Naive thymus-derived CD4-positive, alpha-beta T cell (primary cell): ENCODE data around the gene AGTPBP1. TPM values are rescaled to one million over a fixed set of nuclear protein-coding genes. Genes with fewer than 3 reads are reported as not detected.
"Not testable (repeated sequence)": the region's sequence is repeated elsewhere in the genome, so short reads cannot be mapped to it uniquely, and the experiment has no call there.

Experiments
- ATAC-seq: fragments of 150-1000 bp; cut with Tn5 transposase; 2 replicates; pipeline ENCODE4 v1.10.0; 2021; ENCODE audit warnings: mild to moderate bottlenecking, moderate library complexity
- CTCF ChIA-PET: fragments of 350-600 bp; sonication (Branson Sonifier 250); formaldehyde crosslinking; loops from one replicate; lab custom pipeline; 2021; ENCODE audit warnings: antibody characterized with exemption; lab: Charles Lee
- POLR2A ChIA-PET: fragments of 350-600 bp; sonication (Branson Sonifier 250); formaldehyde crosslinking; loops from one replicate; lab custom pipeline; 2021; ENCODE audit warnings: antibody characterized with exemption, inconsistent platforms; lab: Charles Lee
- DNase-seq, 9 donors: peaks; one replicate each; pipeline versions ENCODE4 v3.0.0 to v3.0.0-alpha.2; 2020 to 2022; ENCODE audit warnings: mixed read lengths in 1 of 9
- H3K27ac ChIP-seq: one replicate; pipeline ENCODE4 v1.7.0; 2013; ENCODE audit warnings: mild to moderate bottlenecking, low read depth, low read length, moderate library complexity
- H3K27me3 ChIP-seq, 2 donors: one replicate each; pipeline ENCODE4 v1.7.0; 2013; ENCODE audit warnings: low read length in 2 of 2, mild to moderate bottlenecking in 2 of 2, moderate library complexity in 2 of 2; ENCODE audit not compliant: control insufficient read depth in 2 of 2, insufficient read depth in 2 of 2
- H3K36me3 ChIP-seq, 3 experiments: 1 replicate in 2 of 3; 2 replicates in 1 of 3; pipeline ENCODE4 v1.7.0; 2013; ENCODE audit warnings: low read length in 3 of 3, mild to moderate bottlenecking in 3 of 3, moderate library complexity in 1 of 3; ENCODE audit not compliant: insufficient read depth in 3 of 3, control insufficient read depth in 2 of 3
- H3K4me1 ChIP-seq, 2 donors: one replicate each; pipeline ENCODE4 v1.7.0; 2013; ENCODE audit warnings: low read length in 2 of 2, mild to moderate bottlenecking in 2 of 2, moderate library complexity in 1 of 2; ENCODE audit not compliant: control insufficient read depth in 2 of 2, insufficient read depth in 2 of 2
- H3K4me3 ChIP-seq: 2 replicates; pipeline ENCODE4 v1.7.0; 2013; ENCODE audit warnings: mild to moderate bottlenecking, low read length
- H3K9me3 ChIP-seq, 3 experiments: 1 replicate in 2 of 3; 2 replicates in 1 of 3; pipeline ENCODE4 v1.7.0; 2013; ENCODE audit warnings: low read length in 3 of 3; ENCODE audit not compliant: control insufficient read depth in 2 of 3
- H3K27ac Mint-ChIP-seq, 9 donors: one replicate each; pipeline ENCODE4 v1.8.0; 2020 to 2022; ENCODE audit warnings: mixed read lengths in 9 of 9, mild to moderate bottlenecking in 8 of 9, moderate library complexity in 5 of 9, inconsistent platforms in 2 of 9
- H3K27me3 Mint-ChIP-seq, 5 donors: one replicate each; pipeline ENCODE4 v1.8.0; 2021 to 2022; ENCODE audit warnings: mixed read lengths in 5 of 5, mild to moderate bottlenecking in 1 of 5
- H3K36me3 Mint-ChIP-seq, 5 donors: one replicate each; pipeline ENCODE4 v1.8.0; 2020 to 2022; ENCODE audit warnings: mixed read lengths in 5 of 5, mild to moderate bottlenecking in 3 of 5, inconsistent platforms in 1 of 5
- H3K4me1 Mint-ChIP-seq, 7 donors: one replicate each; pipeline ENCODE4 v1.8.0; 2020 to 2022; ENCODE audit warnings: mixed read lengths in 7 of 7, mild to moderate bottlenecking in 3 of 7, inconsistent platforms in 1 of 7
- H3K4me3 Mint-ChIP-seq, 10 donors: one replicate each; pipeline ENCODE4 v1.8.0; 2020 to 2022; ENCODE audit warnings: mild to moderate bottlenecking in 10 of 10, mixed read lengths in 10 of 10, moderate library complexity in 6 of 10, inconsistent platforms in 2 of 10
- H3K9me3 Mint-ChIP-seq, 11 donors: one replicate each; pipeline ENCODE4 v1.8.0; 2020 to 2022; ENCODE audit warnings: mixed read lengths in 11 of 11, mild to moderate bottlenecking in 4 of 11, inconsistent platforms in 1 of 11, moderate library complexity in 1 of 11
- intact Hi-C, 2 donors: fragments of 100-400 bp; cut with micrococcal nuclease; formaldehyde crosslinking; loops; one replicate each; pipeline ENCODE4 v1.15.1; 2023
- polyA plus RNA-seq, 2 donors: library from polyadenylated mRNA; unstranded; fragments of 300-500 nt; fragmentation: Illumina TruSeq; gene quantifications; one replicate each; pipeline ENCODE4 v1.2.3, GENCODE V29; 2021
- total RNA-seq, 6 experiments: library from RNA in 5 of 6; stranded (reverse) in 5 of 6; gene quantifications; 1 replicate in 5 of 6; 2 replicates in 1 of 6; pipeline ENCODE4 v1.2.3 and lab custom pipeline; 2021 to 2026

The AGTPBP1 gene
- total and polyA plus RNA-seq, 7 experiments from 2014 or later, result 28.2 to 85.7 (median 44.6) TPM

DNA sequence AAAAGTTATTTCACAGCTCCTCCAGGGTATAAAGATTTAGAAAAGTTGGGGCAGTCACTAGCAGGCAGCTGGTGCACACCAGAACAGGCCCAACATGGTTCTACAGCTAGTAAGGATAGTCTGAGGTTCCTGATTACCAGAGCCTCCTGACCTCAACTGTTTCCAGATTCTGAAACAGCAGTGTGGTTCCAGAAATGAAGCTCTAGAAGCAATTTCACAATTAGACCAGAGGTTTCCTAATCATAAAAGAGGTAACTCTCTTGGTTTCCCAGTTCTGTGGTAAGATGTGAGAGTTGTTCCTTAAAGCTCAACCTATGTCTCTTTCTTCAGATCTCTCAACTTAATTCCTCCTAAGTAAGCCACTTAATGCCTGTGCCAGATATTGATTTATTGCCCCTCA, 11.9 kb downstream of the AGTPBP1 start:
- Histone ChIP-seq H3K27me3 (no peaks in the 10 kb centered on the region), H3K36me3 (no peaks in the 10 kb centered on the region), H3K4me3 (no peak overlapping the region), H3K9me3 (no peaks in the 10 kb centered on the region), H3K4me1 (peaks cover 4 to 14% of the 10 kb centered on the region in 2 donors), H3K27ac (no peak overlapping the region)
- Mint-ChIP-seq H3K27me3 (no peaks in the 10 kb centered on the region), H3K4me1 (peaks cover 49 to 84% (median 74%) of the 10 kb centered on the region in 7 donors), H3K27ac (peak overlapping the region in 4 of 9 donors; percentile 19 to 38 (median 26)), H3K36me3 (peaks cover 0 to 16% (median 10%) of the 10 kb centered on the region in 5 donors), H3K4me3 (no peak overlapping the region), H3K9me3 (peaks cover 0 to 5% (median 0%) of the 10 kb centered on the region in 11 donors)
- no peak for DNase-seq
- CTCF ChIA-PET, result interaction anchor here (0.8 kb wide), 1 partner anchor 15 kb away, joined by 4 read pairs; no protein-coding TSS in a partner anchor
- intact Hi-C loops, result no loop called here
- peak; percentile 76 for ATAC-seq
- POLR2A ChIA-PET, result interaction anchor here (3.2 kb wide), 1 partner anchor 11 kb away, joined by 22 read pairs; the partner anchor contains the start of gene AGTPBP1

- H3K27ac ChIP-seq, result no peak overlapping the region
- intact Hi-C loops, result no loop called here
- H3K4me1 Mint-ChIP-seq, result peaks cover 52 to 88% (median 79%) of the 10 kb centered on the region in 7 donors
- H3K9me3 ChIP-seq, result no peaks in the 10 kb centered on the region
- no peak for DNase-seq
- H3K4me3 Mint-ChIP-seq, result no peak overlapping the region
- H3K27me3 ChIP-seq, result no peaks in the 10 kb centered on the region
- no peaks in the 10 kb centered on the region for H3K36me3 ChIP-seq
- no peaks in the 10 kb centered on the region for H3K27me3 Mint-ChIP-seq
- ChIA-PET POLR2A (no interaction called here), CTCF (no interaction called here)
- H3K27ac Mint-ChIP-seq, result peak overlapping the region in 5 of 9 donors; percentile 39 to 71 (median 60)
- no peak for ATAC-seq
- peaks cover 0 to 20% (median 7%) of the 10 kb centered on the region in 5 donors for H3K36me3 Mint-ChIP-seq
- H3K4me1 ChIP-seq, result peaks cover 18 to 27% of the 10 kb centered on the region in 2 donors
- peaks cover 0 to 2% (median 0%) of the 10 kb centered on the region in 11 donors for H3K9me3 Mint-ChIP-seq
- no peak overlapping the region for H3K4me3 ChIP-seq
These were observed 14.3 kb downstream of the AGTPBP1 start for GRCh38 chr9:85727500-85727899.

GRCh38 chr9:85726737-85727136, 15.0 kb downstream of the AGTPBP1 start:
- H3K9me3 Mint-ChIP-seq, result peaks cover 0 to 5% (median 0%) of the 10 kb centered on the region in 11 donors
- no peaks in the 10 kb centered on the region for H3K9me3 ChIP-seq
- peak overlapping the region in 6 of 9 donors; percentile 48 to 79 (median 66) for H3K27ac Mint-ChIP-seq
- intact Hi-C loops, result no loop called here
- CTCF ChIA-PET, result no interaction called here
- no peaks in the 10 kb centered on the region for H3K27me3 Mint-ChIP-seq
- peaks cover 22 to 32% of the 10 kb centered on the region in 2 donors for H3K4me1 ChIP-seq
- DNase-seq (no peak), ATAC-seq (no peak)
- POLR2A ChIA-PET, result no interaction called here
- H3K4me1 Mint-ChIP-seq, result peaks cover 57 to 91% (median 83%) of the 10 kb centered on the region in 7 donors
- no peaks in the 10 kb centered on the region for H3K36me3 ChIP-seq
- H3K4me3 Mint-ChIP-seq, result peak overlapping the region in 5 of 10 donors; percentile 5 to 38 (median 29)
- H3K27ac ChIP-seq, result no peak overlapping the region
- H3K4me3 ChIP-seq, result no peak overlapping the region
- H3K27me3 ChIP-seq, result no peaks in the 10 kb centered on the region
- H3K36me3 Mint-ChIP-seq, result peaks cover 0 to 26% (median 11%) of the 10 kb centered on the region in 5 donors

DNA sequence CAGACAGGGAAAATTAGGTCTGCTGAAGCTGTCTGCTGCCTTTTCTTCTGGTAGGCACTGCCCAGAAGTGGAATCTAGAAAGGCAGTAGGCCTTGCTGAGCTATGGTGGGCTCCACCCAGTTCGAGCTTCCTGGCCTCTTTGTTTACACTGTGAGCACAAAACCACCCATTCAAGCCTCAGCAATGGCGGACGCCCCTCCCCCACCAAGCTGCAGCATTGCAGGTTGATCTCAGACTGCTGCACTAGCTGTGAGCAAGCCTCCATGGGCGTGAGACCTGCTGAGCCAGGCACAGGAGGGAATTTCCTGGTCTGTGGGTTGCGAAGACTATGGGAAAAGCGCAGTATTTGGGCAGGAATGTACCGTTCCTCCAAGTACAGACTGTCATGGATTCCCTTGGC, 18.5 kb downstream of the AGTPBP1 start:
- intact Hi-C loops, result loop anchor here (1.0 to 2.0 kb wide), 3 partner anchors 19 to 24 kb away; no protein-coding TSS in a partner anchor
- peak in 8 of 9 donors; percentile 40 to 89 (median 81) for DNase-seq
- no peaks in the 10 kb centered on the region for H3K27me3 Mint-ChIP-seq
- peaks cover 4 to 48% (median 15%) of the 10 kb centered on the region in 5 donors for H3K36me3 Mint-ChIP-seq
- Histone ChIP-seq H3K4me1 (peaks cover 19 to 23% of the 10 kb centered on the region in 2 donors), H3K4me3 (peak overlapping the region; percentile 14), H3K9me3 (no peaks in the 10 kb centered on the region), H3K36me3 (no peaks in the 10 kb centered on the region), H3K27ac (peak overlapping the region; percentile 55), H3K27me3 (no peaks in the 10 kb centered on the region)
- CTCF ChIA-PET, result interaction anchor here (1.5 to 2.3 kb wide), 3 partner anchors 16 to 25 kb away, joined by 5 to 6 read pairs (median 6); partner anchors contain the start of gene AGTPBP1
- peaks cover 0 to 23% (median 0%) of the 10 kb centered on the region in 11 donors for H3K9me3 Mint-ChIP-seq
- H3K4me3 Mint-ChIP-seq, result peak overlapping the region; percentile 26 to 81 (median 73)
- peak; percentile 81 for ATAC-seq
- H3K4me1 Mint-ChIP-seq, result peaks cover 41 to 84% (median 66%) of the 10 kb centered on the region in 7 donors
- H3K27ac Mint-ChIP-seq, result peak overlapping the region; percentile 63 to 96 (median 84)
- POLR2A ChIA-PET, result interaction anchor here (0.7 to 3.2 kb wide), 6 partner anchors 14 to 559 kb away, joined by 3 to 41 read pairs (median 5); partner anchors contain the start of genes AGTPBP1, ISCA1 and NAA35

DNA sequence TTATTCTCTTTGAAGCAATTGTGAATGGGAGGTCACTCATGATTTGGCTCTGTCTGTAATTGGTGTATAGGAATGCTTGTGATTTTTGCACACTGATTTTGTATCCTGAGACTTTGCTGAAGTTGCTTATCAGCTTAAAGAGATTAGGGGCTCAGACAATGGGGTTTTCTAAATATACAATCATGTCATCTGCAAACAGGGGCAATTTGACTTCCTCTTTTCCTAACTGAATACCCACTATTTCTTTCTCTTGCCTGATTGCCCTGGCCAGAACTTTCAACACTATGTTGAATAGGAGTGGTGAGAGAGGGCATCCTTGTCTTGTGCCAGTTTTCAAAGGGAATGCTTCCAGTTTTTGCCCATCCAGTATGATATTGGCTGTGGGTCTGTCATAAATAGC, 22.3 kb downstream of the AGTPBP1 start:
- H3K27ac ChIP-seq, H3K9me3 ChIP-seq, H3K4me3 Mint-ChIP-seq, ATAC-seq, H3K27ac Mint-ChIP-seq, POLR2A ChIA-PET, intact Hi-C loops, H3K36me3 ChIP-seq, CTCF ChIA-PET, H3K27me3 ChIP-seq, H3K4me3 ChIP-seq, DNase-seq, H3K27me3 Mint-ChIP-seq: not testable (repeated sequence)
- Mint-ChIP-seq H3K36me3 (peaks cover 4 to 48% (median 15%) of the 10 kb centered on the region in 5 donors), H3K9me3 (peaks cover 0 to 25% (median 0%) of the 10 kb centered on the region in 11 donors), H3K4me1 (peaks cover 39 to 83% (median 65%) of the 10 kb centered on the region in 7 donors)
- peaks cover 19 to 45% of the 10 kb centered on the region in 2 donors for H3K4me1 ChIP-seq

- Mint-ChIP-seq H3K36me3 (peaks cover 1 to 40% (median 14%) of the 10 kb centered on the region in 5 donors), H3K9me3 (peaks cover 0 to 25% (median 0%) of the 10 kb centered on the region in 11 donors), H3K4me1 (peaks cover 28 to 73% (median 54%) of the 10 kb centered on the region in 7 donors)
- intact Hi-C loops, H3K4me3 ChIP-seq, H3K27me3 Mint-ChIP-seq, H3K27ac Mint-ChIP-seq, H3K27ac ChIP-seq, H3K36me3 ChIP-seq, POLR2A ChIA-PET, DNase-seq, H3K4me3 Mint-ChIP-seq, H3K27me3 ChIP-seq, ATAC-seq, CTCF ChIA-PET, H3K9me3 ChIP-seq: not testable (repeated sequence)
- peaks cover 8 to 34% of the 10 kb centered on the region in 2 donors for H3K4me1 ChIP-seq
These were observed 23.9 kb downstream of the AGTPBP1 start for GRCh38 chr9:85717818-85718217.
